ENCODE data around the gene CYS1.

The CYS1 gene

DNA sequence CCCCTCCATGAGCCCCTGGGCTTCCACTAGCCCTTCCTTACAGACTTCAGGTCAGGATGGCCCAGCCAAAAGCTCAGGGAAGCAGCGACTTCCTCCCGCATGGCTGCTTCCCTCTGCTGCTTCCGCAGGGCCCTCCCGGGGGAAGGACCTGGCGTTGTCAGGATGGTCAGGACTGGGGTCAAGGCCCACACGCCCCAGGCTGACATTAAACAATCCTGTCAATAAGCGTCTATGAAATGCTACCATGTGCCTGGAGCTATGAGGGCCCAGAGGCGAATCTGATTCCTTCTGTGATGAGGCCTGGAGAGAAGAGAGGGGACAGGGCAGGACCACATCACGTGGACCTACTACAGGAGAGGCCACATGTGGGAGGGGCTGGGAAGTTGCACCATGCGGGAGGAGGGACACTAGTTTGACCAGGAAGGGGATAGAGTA is 17.3 kb downstream of the CYS1 start:
- Histone ChIP-seq H3K4me3 (ENCODE audit: low read depth in 1 of 2, low read length in 2 of 2) (no peak overlapping the region), H3K9ac (ENCODE audit: low read depth in 1 of 2, low read length in 2 of 2) (no peak overlapping the region), H3K9me3 (ENCODE audit: control insufficient read depth in 1 of 2, low read length in 2 of 2) (peaks cover 0 to 2% of the 10 kb centered on the region in 2 donors), H3K27me3 (ENCODE audit: control insufficient read depth in 1 of 2, insufficient read depth in 2 of 2, low read length in 2 of 2) (no peaks in the 10 kb centered on the region), H3K36me3 (ENCODE audit: control insufficient read depth in 1 of 2, insufficient read depth in 2 of 2, low read length in 2 of 2) (no peaks in the 10 kb centered on the region), H3K4me1 (ENCODE audit: control insufficient read depth in 1 of 2, insufficient read depth in 2 of 2, low read length in 2 of 2) (peaks cover under 1% of the 10 kb centered on the region in 2 donors), H3K27ac (ENCODE audit: low read depth, low read length) (no peak overlapping the region)

DNA sequence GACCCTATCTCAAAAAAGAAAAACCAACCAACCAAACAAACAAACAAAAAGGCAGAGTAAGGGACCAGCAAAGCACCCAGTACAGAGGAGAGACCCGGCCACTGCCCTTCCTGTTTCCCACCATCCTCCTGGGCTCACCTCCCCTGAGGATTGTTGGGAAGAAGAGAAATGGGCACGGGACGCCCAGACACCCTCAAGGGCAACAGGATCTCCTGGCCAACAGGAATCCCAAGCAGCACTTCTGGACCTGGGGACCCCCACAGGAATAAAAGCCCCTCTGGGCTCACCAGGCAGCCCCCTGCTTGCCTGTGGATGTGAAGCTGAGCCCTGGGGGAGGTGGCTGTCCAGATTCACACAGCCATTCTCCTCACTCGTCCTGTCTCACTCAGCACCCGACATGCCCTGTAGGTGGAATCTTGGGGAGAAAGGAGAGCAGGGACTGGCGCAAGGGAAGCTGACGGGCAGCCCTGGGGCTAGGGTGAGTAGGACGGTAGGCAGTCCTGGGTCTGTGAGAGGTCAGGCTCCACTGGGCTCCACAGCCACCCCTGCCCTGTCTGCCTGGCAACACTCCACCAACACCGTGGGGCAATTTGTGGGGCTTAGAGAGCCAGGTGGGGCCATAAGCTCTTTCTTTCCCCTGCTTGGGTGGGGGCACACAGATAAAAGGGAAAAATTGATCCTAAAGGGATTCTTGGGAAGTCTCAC is 18.8 kb downstream of the CYS1 start:
- H3K27me3 ChIP-seq (ENCODE audit: control insufficient read depth in 1 of 2, insufficient read depth in 2 of 2, low read length in 2 of 2), result no peaks in the 10 kb centered on the region
- peaks cover 11 to 15% of the 10 kb centered on the region in 2 donors for H3K4me1 ChIP-seq (ENCODE audit: control insufficient read depth in 1 of 2, insufficient read depth in 2 of 2, low read length in 2 of 2)
- H3K36me3 ChIP-seq (ENCODE audit: control insufficient read depth in 1 of 2, insufficient read depth in 2 of 2, low read length in 2 of 2), result no peaks in the 10 kb centered on the region
- H3K9me3 ChIP-seq (ENCODE audit: control insufficient read depth in 1 of 2, low read length in 2 of 2), result no peaks in the 10 kb centered on the region
- no peak overlapping the region for H3K27ac ChIP-seq (ENCODE audit: low read depth, low read length)
- no peak overlapping the region for H3K9ac ChIP-seq (ENCODE audit: low read depth in 1 of 2, low read length in 2 of 2)
- no peak overlapping the region for H3K4me3 ChIP-seq (ENCODE audit: low read depth in 1 of 2, low read length in 2 of 2)

DNA sequence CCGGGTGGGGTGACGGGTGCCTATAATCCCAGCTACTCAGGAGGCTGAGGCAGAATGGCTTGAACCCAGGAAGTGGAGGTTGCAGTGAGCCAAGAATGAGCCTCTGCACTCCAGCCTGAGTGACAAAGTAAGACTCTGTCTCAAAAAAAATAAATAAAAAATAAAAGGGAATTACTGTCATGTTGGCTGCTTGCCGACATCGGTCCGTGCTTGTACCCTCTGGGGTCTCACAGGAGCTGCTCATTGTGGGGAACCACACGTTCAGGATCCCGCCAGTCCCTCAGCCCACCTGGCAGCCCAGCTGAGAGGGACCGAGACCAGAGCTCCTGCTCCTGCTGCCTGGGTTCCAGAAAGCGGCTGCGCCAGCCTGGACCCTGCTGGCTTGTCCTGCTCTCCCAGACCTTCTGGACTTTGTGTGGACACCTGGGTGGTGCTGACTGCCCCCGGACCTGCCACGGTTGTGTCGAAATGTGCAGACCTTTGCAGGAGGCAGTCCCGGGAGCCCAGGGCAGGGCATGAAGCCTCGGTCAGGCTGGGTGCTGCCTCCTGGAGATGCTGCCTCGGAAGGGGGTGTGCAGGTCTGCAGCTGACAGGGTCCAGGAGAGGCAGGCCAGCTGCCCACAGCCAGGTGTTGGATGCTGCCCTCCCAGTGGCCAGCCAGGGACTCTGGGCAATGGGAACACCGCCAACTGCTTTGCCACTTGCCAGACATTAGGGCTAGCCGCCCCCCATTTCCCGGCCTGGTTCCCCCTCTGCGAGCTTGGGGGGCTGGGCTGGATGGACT is 20.5 kb downstream of the CYS1 start:
- peaks cover 0 to 3% of the 10 kb centered on the region in 2 donors for H3K36me3 ChIP-seq (ENCODE audit: control insufficient read depth in 1 of 2, insufficient read depth in 2 of 2, low read length in 2 of 2)
- no peak overlapping the region for H3K9ac ChIP-seq (ENCODE audit: low read depth in 1 of 2, low read length in 2 of 2)
- H3K4me1 ChIP-seq (ENCODE audit: control insufficient read depth in 1 of 2, insufficient read depth in 2 of 2, low read length in 2 of 2), result peaks cover 11 to 16% of the 10 kb centered on the region in 2 donors
- H3K27ac ChIP-seq (ENCODE audit: low read depth, low read length), result no peak overlapping the region
- H3K4me3 ChIP-seq (ENCODE audit: low read depth in 1 of 2, low read length in 2 of 2), result no peak overlapping the region
- no peaks in the 10 kb centered on the region for H3K27me3 ChIP-seq (ENCODE audit: control insufficient read depth in 1 of 2, insufficient read depth in 2 of 2, low read length in 2 of 2)
- H3K9me3 ChIP-seq (ENCODE audit: control insufficient read depth in 1 of 2, low read length in 2 of 2), result no peaks in the 10 kb centered on the region

GRCh38 chr2:10059016-10059351 is 21.2 kb downstream of the CYS1 start:
- H3K27me3 ChIP-seq (ENCODE audit: control insufficient read depth in 1 of 2, insufficient read depth in 2 of 2, low read length in 2 of 2), result no peaks in the 10 kb centered on the region
- H3K4me1 ChIP-seq (ENCODE audit: control insufficient read depth in 1 of 2, insufficient read depth in 2 of 2, low read length in 2 of 2), result peaks cover 11 to 16% of the 10 kb centered on the region in 2 donors
- peaks cover 0 to 4% of the 10 kb centered on the region in 2 donors for H3K36me3 ChIP-seq (ENCODE audit: control insufficient read depth in 1 of 2, insufficient read depth in 2 of 2, low read length in 2 of 2)
- no peaks in the 10 kb centered on the region for H3K9me3 ChIP-seq (ENCODE audit: control insufficient read depth in 1 of 2, low read length in 2 of 2)
- H3K9ac ChIP-seq (ENCODE audit: low read depth in 1 of 2, low read length in 2 of 2), result no peak overlapping the region
- H3K4me3 ChIP-seq (ENCODE audit: low read depth in 1 of 2, low read length in 2 of 2), result no peak overlapping the region
- no peak overlapping the region for H3K27ac ChIP-seq (ENCODE audit: low read depth, low read length)

GRCh38 chr2:10058251-10059015 is 21.8 kb downstream of the CYS1 start:
- Histone ChIP-seq H3K27me3 (ENCODE audit: control insufficient read depth in 1 of 2, insufficient read depth in 2 of 2, low read length in 2 of 2) (no peaks in the 10 kb centered on the region), H3K4me3 (ENCODE audit: low read depth in 1 of 2, low read length in 2 of 2) (no peak overlapping the region), H3K36me3 (ENCODE audit: control insufficient read depth in 1 of 2, insufficient read depth in 2 of 2, low read length in 2 of 2) (peaks cover 0 to 9% of the 10 kb centered on the region in 2 donors), H3K27ac (ENCODE audit: low read depth, low read length) (no peak overlapping the region), H3K9ac (ENCODE audit: low read depth in 1 of 2, low read length in 2 of 2) (no peak overlapping the region), H3K9me3 (ENCODE audit: control insufficient read depth in 1 of 2, low read length in 2 of 2) (no peaks in the 10 kb centered on the region), H3K4me1 (ENCODE audit: control insufficient read depth in 1 of 2, insufficient read depth in 2 of 2, low read length in 2 of 2) (peaks cover 11 to 16% of the 10 kb centered on the region in 2 donors)

- Histone ChIP-seq H3K4me1 (ENCODE audit: control insufficient read depth in 1 of 2, insufficient read depth in 2 of 2, low read length in 2 of 2) (peaks cover 11 to 16% of the 10 kb centered on the region in 2 donors), H3K4me3 (ENCODE audit: low read depth in 1 of 2, low read length in 2 of 2) (peak overlapping the region; percentile 42 to 58), H3K27me3 (ENCODE audit: control insufficient read depth in 1 of 2, insufficient read depth in 2 of 2, low read length in 2 of 2) (no peaks in the 10 kb centered on the region), H3K27ac (ENCODE audit: low read depth, low read length) (no peak overlapping the region), H3K9me3 (ENCODE audit: control insufficient read depth in 1 of 2, low read length in 2 of 2) (no peaks in the 10 kb centered on the region), H3K9ac (ENCODE audit: low read depth in 1 of 2, low read length in 2 of 2) (peak overlapping the region in 1 of 2 donors; percentile 18), H3K36me3 (ENCODE audit: control insufficient read depth in 1 of 2, insufficient read depth in 2 of 2, low read length in 2 of 2) (peaks cover 4 to 17% of the 10 kb centered on the region in 2 donors)
Observed at GRCh38 chr2:10057231-10058107, 22.7 kb downstream of the CYS1 start.

DNA sequence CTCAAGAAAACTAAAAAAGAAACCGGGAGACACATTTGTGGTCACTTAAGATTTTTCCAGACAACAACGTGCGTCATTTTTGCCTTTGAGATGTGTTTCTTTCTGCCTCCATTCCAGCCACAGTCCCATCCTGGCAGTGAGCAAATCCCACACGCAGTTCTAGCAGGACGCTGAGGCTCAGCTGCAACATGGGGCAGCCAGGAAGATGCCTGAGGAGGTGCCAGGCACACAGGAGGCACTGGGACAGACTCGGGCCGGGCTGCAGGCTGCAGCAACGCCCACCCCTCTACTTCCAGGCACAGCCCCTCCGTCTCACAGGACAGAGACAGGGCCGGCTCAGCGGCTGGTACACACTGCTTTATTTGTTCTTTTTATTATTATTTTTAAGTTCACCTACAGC is 23.8 kb downstream of the CYS1 start:
- no peak overlapping the region for H3K9ac ChIP-seq (ENCODE audit: low read depth in 1 of 2, low read length in 2 of 2)
- no peaks in the 10 kb centered on the region for H3K9me3 ChIP-seq (ENCODE audit: control insufficient read depth in 1 of 2, low read length in 2 of 2)
- H3K4me3 ChIP-seq (ENCODE audit: low read depth in 1 of 2, low read length in 2 of 2), result no peak overlapping the region
- H3K4me1 ChIP-seq (ENCODE audit: control insufficient read depth in 1 of 2, insufficient read depth in 2 of 2, low read length in 2 of 2), result peaks cover 11 to 16% of the 10 kb centered on the region in 2 donors
- H3K27me3 ChIP-seq (ENCODE audit: control insufficient read depth in 1 of 2, insufficient read depth in 2 of 2, low read length in 2 of 2), result no peaks in the 10 kb centered on the region
- peaks cover 4 to 22% of the 10 kb centered on the region in 2 donors for H3K36me3 ChIP-seq (ENCODE audit: control insufficient read depth in 1 of 2, insufficient read depth in 2 of 2, low read length in 2 of 2)
- no peak overlapping the region for H3K27ac ChIP-seq (ENCODE audit: low read depth, low read length)

DNA sequence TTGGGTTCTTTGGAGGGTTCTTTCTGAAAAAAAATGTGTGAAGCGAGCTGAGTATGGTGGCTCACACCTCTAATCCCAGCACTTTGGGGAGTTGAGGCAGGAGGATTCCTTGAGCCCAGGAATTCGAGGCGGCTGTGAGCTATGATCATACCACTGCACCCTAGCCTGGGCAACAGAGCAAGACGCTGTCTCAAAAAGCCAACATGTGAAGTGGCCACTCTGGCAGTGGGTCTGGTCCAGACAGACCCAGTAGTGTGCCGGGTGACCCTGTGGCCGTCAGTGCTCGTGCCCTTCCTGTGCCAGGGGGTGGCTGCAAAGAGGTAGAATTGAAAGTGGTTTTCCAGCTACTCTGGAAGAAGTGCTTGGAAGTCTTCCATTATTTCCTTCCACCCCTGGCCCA is 25.2 kb downstream of the CYS1 start:
- Histone ChIP-seq H3K4me1 (ENCODE audit: control insufficient read depth in 1 of 2, insufficient read depth in 2 of 2, low read length in 2 of 2) (peaks cover 11 to 18% of the 10 kb centered on the region in 2 donors), H3K9ac (ENCODE audit: low read depth in 1 of 2, low read length in 2 of 2) (no peak overlapping the region), H3K36me3 (ENCODE audit: control insufficient read depth in 1 of 2, insufficient read depth in 2 of 2, low read length in 2 of 2) (peaks cover 4 to 22% of the 10 kb centered on the region in 2 donors), H3K27ac (ENCODE audit: low read depth, low read length) (no peak overlapping the region), H3K4me3 (ENCODE audit: low read depth in 1 of 2, low read length in 2 of 2) (no peak overlapping the region), H3K27me3 (ENCODE audit: control insufficient read depth in 1 of 2, insufficient read depth in 2 of 2, low read length in 2 of 2) (no peaks in the 10 kb centered on the region), H3K9me3 (ENCODE audit: control insufficient read depth in 1 of 2, low read length in 2 of 2) (no peaks in the 10 kb centered on the region)

- H3K27me3 ChIP-seq (ENCODE audit: control insufficient read depth in 1 of 2, insufficient read depth in 2 of 2, low read length in 2 of 2), result no peaks in the 10 kb centered on the region
- peaks cover 15 to 23% of the 10 kb centered on the region in 2 donors for H3K4me1 ChIP-seq (ENCODE audit: control insufficient read depth in 1 of 2, insufficient read depth in 2 of 2, low read length in 2 of 2)
- H3K27ac ChIP-seq (ENCODE audit: low read depth, low read length), result no peak overlapping the region
- H3K4me3 ChIP-seq (ENCODE audit: low read depth in 1 of 2, low read length in 2 of 2), result no peak overlapping the region
- H3K9ac ChIP-seq (ENCODE audit: low read depth in 1 of 2, low read length in 2 of 2), result no peak overlapping the region
- no peaks in the 10 kb centered on the region for H3K9me3 ChIP-seq (ENCODE audit: control insufficient read depth in 1 of 2, low read length in 2 of 2)
- H3K36me3 ChIP-seq (ENCODE audit: control insufficient read depth in 1 of 2, insufficient read depth in 2 of 2, low read length in 2 of 2), result peaks cover 4 to 23% of the 10 kb centered on the region in 2 donors
Observed at GRCh38 chr2:10054424-10054823, 25.8 kb downstream of the CYS1 start.

All from duodenal mucosa (tissue), 2 donors.